Measurements from ENCODE around the gene MYH4. TPM values are rescaled to one million over a fixed set of nuclear protein-coding genes. Genes with fewer than 3 reads are reported as not detected.

MYH4 gene
- under 1 TPM; 0.31 to 0.39 TPM for total RNA-seq
- polyA plus RNA-seq (ENCODE audit: insufficient read depth, low read depth, low replicate concordance) = 0.08 TPM
- long read RNA-seq, donor 1 = 0 reads
- long read RNA-seq, donor 2 = 0 reads

DNA sequence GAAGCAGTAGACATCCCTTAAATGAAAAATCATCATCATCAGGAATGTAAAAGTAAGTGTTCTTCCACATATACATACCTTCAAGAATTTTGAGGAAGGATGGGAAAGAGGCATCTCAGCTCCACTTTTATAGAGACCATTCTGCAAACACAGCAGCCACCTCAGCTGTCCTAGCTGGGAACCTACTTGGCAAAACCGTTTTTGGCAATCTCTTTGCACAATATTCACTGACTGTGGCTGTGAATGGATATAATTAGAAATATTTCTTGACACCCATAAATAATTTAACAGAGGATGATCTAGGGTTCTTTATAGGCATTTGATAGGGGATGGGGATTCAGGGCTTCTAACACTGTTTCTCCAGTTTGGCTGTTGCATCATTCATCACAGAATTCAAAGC is at the start of gene MYH4:
Gene MYH4, minus strand, starts transcription at position 101 of the 400 bp plus-strand sequence. CDS start 2,814 bp downstream, outside the sequence.
- DNase-seq = no peak
- intact Hi-C loops (cut with DNase I; ENCODE audit: low total_unique reads) = no loop called here
- no peak within 1 kb of the TSS for H3K4me3 ChIP-seq
- H3K27me3 ChIP-seq = no peaks in the 10 kb centered on the region
- H3K27ac ChIP-seq = no peak within 1 kb of the TSS
- H3K4me1 ChIP-seq = no peaks in the 10 kb centered on the region
- TF ChIP-seq CTCF (IDR thresholded peaks at IDR 0.05) (no peak), POLR2A (IDR thresholded peaks at IDR 0.05) (no peak)
- 52 to 75% methylated on average over 1 of the region's 1 CpG for WGBS, 2 donors
- no peaks in the 10 kb centered on the region for H3K9me3 ChIP-seq
- no peaks in the 10 kb centered on the region for H3K36me3 ChIP-seq (ENCODE audit: low read depth, missing control alignments)

DNA sequence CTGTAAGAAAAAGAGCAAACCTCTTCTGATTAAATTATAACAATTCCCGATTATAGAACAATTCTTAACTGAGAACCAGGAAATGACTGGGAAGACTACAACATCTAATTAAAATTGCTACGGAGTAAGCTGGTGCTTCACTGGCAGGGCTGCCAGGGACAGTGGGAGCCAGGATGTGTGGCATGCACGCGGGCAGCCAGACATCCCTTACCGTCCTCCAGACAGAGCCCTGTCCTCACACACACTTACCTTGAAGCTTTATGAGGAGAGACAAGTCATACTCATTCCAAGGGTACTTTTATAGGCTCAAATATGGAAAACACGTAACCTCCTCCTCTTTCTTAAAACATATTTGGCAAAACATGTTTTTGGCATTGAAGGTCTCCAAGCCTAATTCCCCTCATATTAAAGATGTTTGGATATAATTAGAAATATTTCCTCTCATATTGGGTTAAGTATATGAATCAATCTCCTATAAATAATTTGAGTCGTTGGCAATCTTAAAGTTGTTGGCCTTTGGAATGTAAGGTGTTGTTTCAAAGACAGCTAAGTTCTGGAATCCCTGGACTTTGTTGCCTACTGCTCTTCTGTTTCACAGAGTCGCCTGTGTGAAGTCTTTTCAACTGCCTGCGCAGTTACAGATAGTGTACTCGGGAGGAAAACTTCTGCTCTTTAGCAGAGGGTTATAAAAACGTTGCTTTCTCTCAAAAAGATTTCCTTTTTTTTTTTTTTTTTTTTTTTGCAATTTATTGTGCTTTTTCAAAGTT is 49.1 kb upstream of the MYH4 start, which contains the start of gene MYH1:
Gene MYH1, minus strand, starts transcription at position 272 of the 767 bp plus-strand sequence. CDS start 1,900 bp downstream, outside the sequence.
- no peaks in the 10 kb centered on the region for H3K4me1 ChIP-seq
- no peaks in the 10 kb centered on the region for H3K27me3 ChIP-seq
- TF ChIP-seq CTCF (IDR thresholded peaks at IDR 0.05) (no peak), POLR2A (IDR thresholded peaks at IDR 0.05) (no peak)
- 74 to 77% methylated on average over 11 of the region's 11 CpGs for WGBS, 2 donors
- H3K9me3 ChIP-seq = no peaks in the 10 kb centered on the region
- DNase-seq = no peak
- no peaks in the 10 kb centered on the region for H3K36me3 ChIP-seq (ENCODE audit: low read depth, missing control alignments)
- intact Hi-C loops (cut with DNase I; ENCODE audit: low total_unique reads) = no loop called here
- no peak within 1 kb of the TSS for H3K27ac ChIP-seq
- no peak within 1 kb of the TSS for H3K4me3 ChIP-seq

GRCh38 chr17:10516638-10517037 is 47.3 kb upstream of the MYH4 start:
- intact Hi-C loops (cut with DNase I; ENCODE audit: low total_unique reads) = no loop called here
- H3K27ac ChIP-seq = no peak overlapping the region
- no peak for DNase-seq

GRCh38 chr17:10516065-10516464 is 46.7 kb upstream of the MYH4 start:
- WGBS, 2 donors = 90 to 91% methylated on average over 7 of the region's 7 CpGs
- TF ChIP-seq POLR2A (IDR thresholded peaks at IDR 0.05) (no peak), CTCF (IDR thresholded peaks at IDR 0.05) (no peak)
- intact Hi-C loops (cut with DNase I; ENCODE audit: low total_unique reads) = no loop called here

More at GRCh38 chr17:10516638-10517037, 47.3 kb upstream of the MYH4 start:
- no peaks in the 10 kb centered on the region for H3K27me3 ChIP-seq
- no peaks in the 10 kb centered on the region for H3K9me3 ChIP-seq
- H3K4me3 ChIP-seq = no peak overlapping the region
- no peaks in the 10 kb centered on the region for H3K36me3 ChIP-seq (ENCODE audit: low read depth, missing control alignments)
- TF ChIP-seq CTCF (IDR thresholded peaks at IDR 0.05) (no peak), POLR2A (IDR thresholded peaks at IDR 0.05) (no peak)
- no peaks in the 10 kb centered on the region for H3K4me1 ChIP-seq

More at GRCh38 chr17:10516065-10516464, 46.7 kb upstream of the MYH4 start:
- H3K27ac ChIP-seq = no peak overlapping the region
- H3K27me3 ChIP-seq = no peaks in the 10 kb centered on the region
- DNase-seq = no peak
- no peak overlapping the region for H3K4me3 ChIP-seq
- no peaks in the 10 kb centered on the region for H3K4me1 ChIP-seq
- no peaks in the 10 kb centered on the region for H3K9me3 ChIP-seq
- H3K36me3 ChIP-seq (ENCODE audit: low read depth, missing control alignments) = no peaks in the 10 kb centered on the region
